Heart left ventricle (tissue), 13 donors: Measurements from ENCODE around the gene KIF11.

Experiments used
- CTCF ChIP-seq, 12 donors: fragments of 200-600 bp; sonication (generic) in 4 of 12; IDR thresholded peaks; one replicate each; pipeline versions ENCODE4 v1.5.0 to v1.8.0; 2018 to 2022; ENCODE audit warnings: antibody characterized with exemption in 12 of 12, mild to moderate bottlenecking in 5 of 12
- POLR2A ChIP-seq, 2 donors: fragments of 450-650 bp; IDR thresholded peaks; one replicate each; pipeline ENCODE4 v1.6.1; 2017; ENCODE audit warnings: antibody characterized with exemption in 2 of 2, mild to moderate bottlenecking in 2 of 2, moderate library complexity in 2 of 2
- donor health status: ischemic (EF 13 %, LVEDD 7.1; RV severe dilation, severe dysfunction).
- donor health status: DM: no; HTN: yes; CAD: no.
- donor health status: DM: no; HTN: no; CAD: no.
- donor health status: ischemic (EF 25% LVEDD 6.9; RV normal size, moderate dysfunction).
- donor health status: ischemic (EF 25% LVEDD 5.7; RV mildly dilated, moderate dysfunction).
- donor health status: ischemic (EF 35%, LVEDD 5.7; RV mildly dilated, moderate dysfunction).
- donor health status: nonischemic (EF 11% LVEDD 7.7; RV severe dilation, severe dysfunction).
- donor health status: DM: yes; HTN: yes; CAD: no.
- donor health status: PGD.
- donor health status: ischemic (EF 29% LVEDD 5.4; RV normal size, mild dysfunction).
- donor health status: nonischemic (EF 23%, LVEDD 6.1; RV moderate dilation, normal function).

GRCh38 chr10:92695679-92696605, 103.0 kb downstream of the KIF11 start:
- TF ChIP-seq POLR2A (IDR thresholded peaks at IDR 0.05), result no peak
- TF ChIP-seq CTCF (IDR thresholded peaks at IDR 0.05), result no peak
